DND-41 (cell line): ENCODE measurements around the gene RBM26.

Experiments used
- ATAC-seq: fragments of 200-7000 bp; cut with Tn5 transposase; 3 replicates; pipeline ENCODE4 v1.9.1; 2021; ENCODE audit warnings: low read depth; ENCODE audit not compliant: insufficient read depth
- DNase-seq: peaks from one replicate; pipeline ENCODE4 v3.0.0-alpha.2; 2020
- H2AFZ ChIP-seq: 2 replicates; pipeline ENCODE4 v1.6.0; 2012; ENCODE audit warnings: low read depth, low read length
- H3K27ac ChIP-seq: 2 replicates; pipeline ENCODE4 v1.5.1; 2012; ENCODE audit warnings: low read length, inconsistent platforms
- H3K27me3 ChIP-seq: fragments of 200-600 bp; sonication (generic); 2 replicates; pipeline ENCODE4 v1.6.0; 2012; ENCODE audit warnings: low read length, mild to moderate bottlenecking, inconsistent platforms; ENCODE audit not compliant: insufficient read depth, poor library complexity
- H3K36me3 ChIP-seq: 2 replicates; pipeline ENCODE4 v1.5.1; 2012; ENCODE audit warnings: low read length, inconsistent platforms; ENCODE audit not compliant: insufficient read depth
- H3K4me1 ChIP-seq: 2 replicates; pipeline ENCODE4 v1.5.1; 2012; ENCODE audit warnings: mild to moderate bottlenecking, low read length; ENCODE audit not compliant: insufficient read depth
- H3K4me2 ChIP-seq: 2 replicates; pipeline ENCODE4 v1.6.0; 2012; ENCODE audit warnings: mild to moderate bottlenecking, moderate library complexity, low read length, inconsistent platforms; ENCODE audit not compliant: insufficient read depth
- H3K4me3 ChIP-seq, 2 experiments: fragments of 200-600 bp in 1 of 2; shearing (Covaris generic) in 1 of 2; 2 replicates each; pipeline ENCODE4 v1.5.1; 2012 to 2016; ENCODE audit warnings: inconsistent platforms in 2 of 2, low read length in 2 of 2, mild to moderate bottlenecking in 2 of 2, low read depth in 1 of 2, moderate library complexity in 1 of 2
- H3K79me2 ChIP-seq: 2 replicates; pipeline ENCODE4 v1.6.0; 2012; ENCODE audit warnings: low read length, inconsistent platforms; ENCODE audit not compliant: insufficient read depth
- H3K9ac ChIP-seq: 2 replicates; pipeline ENCODE4 v1.6.0; 2012; ENCODE audit warnings: low read depth, mild to moderate bottlenecking, inconsistent platforms, low read length, moderate library complexity
- H3K9me3 ChIP-seq: 2 replicates; pipeline ENCODE4 v1.5.1; 2012; ENCODE audit warnings: low read length, moderate library complexity, mild to moderate bottlenecking, inconsistent platforms; ENCODE audit not compliant: insufficient read depth, severe bottlenecking
- H4K20me1 ChIP-seq: 2 replicates; pipeline ENCODE4 v1.6.0; 2012; ENCODE audit warnings: low read length; ENCODE audit not compliant: insufficient read depth
- CTCF ChIP-seq: IDR thresholded peaks from 2 replicates; pipeline ENCODE4 v1.5.1; 2012; ENCODE audit warnings: borderline replicate concordance, low read length, moderate library complexity, mild to moderate bottlenecking; ENCODE audit not compliant: poor library complexity, severe bottlenecking; ENCODE audit errors: extremely low read depth
- EZH2 ChIP-seq: IDR thresholded peaks from 3 replicates; pipeline ENCODE4 v1.6.1; 2012; ENCODE audit warnings: borderline replicate concordance, low read depth, mild to moderate bottlenecking, moderate library complexity, low read length, inconsistent platforms; ENCODE audit not compliant: severe bottlenecking

RBM26 gene

GRCh38 chr13:79401259-79402070, 4.6 kb downstream of the RBM26 start:
- Histone ChIP-seq H3K4me1 (peaks cover 39% of the 10 kb centered on the region), H4K20me1 (peaks cover 43% of the 10 kb centered on the region; the same call in 1 of the 2 replicates), H3K4me2 (peak overlapping the region; percentile 73), H3K4me3 (no peak overlapping the region), H3K27me3 (no peaks in the 10 kb centered on the region), H3K27ac (no peak overlapping the region), H3K9ac (no peak overlapping the region), H3K79me2 (peaks cover 100% of the 10 kb centered on the region), H2AFZ (no peak overlapping the region), H3K9me3 (peaks cover 8% of the 10 kb centered on the region), H3K36me3 (peaks cover 61% of the 10 kb centered on the region)
- ATAC-seq (no peak), DNase-seq (no peak)
- TF ChIP-seq EZH2: no peak
- no peak for TF ChIP-seq CTCF

- H4K20me1 ChIP-seq: peaks cover 49% of the 10 kb centered on the region
- no peak overlapping the region for H3K4me3 ChIP-seq
- ATAC-seq (no peak), DNase-seq (no peak)
- H3K9ac ChIP-seq: no peak overlapping the region
- H3K27ac ChIP-seq: no peak overlapping the region
- TF ChIP-seq CTCF (no peak), EZH2 (no peak)
- no peaks in the 10 kb centered on the region for H3K27me3 ChIP-seq
- H3K4me1 ChIP-seq: peaks cover 48% of the 10 kb centered on the region
- no peak overlapping the region for H2AFZ ChIP-seq
- H3K4me2 ChIP-seq: no peak overlapping the region
- peaks cover 75% of the 10 kb centered on the region for H3K36me3 ChIP-seq
- H3K9me3 ChIP-seq: peaks cover 13% of the 10 kb centered on the region
- H3K79me2 ChIP-seq: peaks cover 100% of the 10 kb centered on the region
These were observed 7.1 kb downstream of the RBM26 start for GRCh38 chr13:79398915-79399314.

- Histone ChIP-seq H3K4me2 (no peak overlapping the region), H3K27ac (no peak overlapping the region), H3K36me3 (peaks cover 80% of the 10 kb centered on the region), H3K27me3 (no peaks in the 10 kb centered on the region), H3K4me3 (no peak overlapping the region), H3K4me1 (peaks cover 48% of the 10 kb centered on the region), H2AFZ (no peak overlapping the region), H3K79me2 (peaks cover 100% of the 10 kb centered on the region), H4K20me1 (peaks cover 49% of the 10 kb centered on the region), H3K9me3 (peaks cover 13% of the 10 kb centered on the region), H3K9ac (no peak overlapping the region)
- TF ChIP-seq EZH2 (no peak), CTCF (no peak)
- DNase-seq: no peak
- no peak for ATAC-seq
These were observed 7.9 kb downstream of the RBM26 start for GRCh38 chr13:79398127-79398526.
